ENCODE measurements around the gene RASAL2. TPM values are rescaled to one million over a fixed set of nuclear protein-coding genes. Genes with fewer than 3 reads are reported as not detected.

Gene RASAL2
- total RNA-seq, 1 experiment from 2014 or later = 32.4 TPM

- DNase-seq = no peak
- Mint-ChIP-seq H3K9me3 (ENCODE audit: low read depth, unreplicated experiment) (no peaks in the 10 kb centered on the region), H3K36me3 (ENCODE audit: insufficient read depth, unreplicated experiment) (no peaks in the 10 kb centered on the region), H3K27me3 (ENCODE audit: unreplicated experiment) (no peaks in the 10 kb centered on the region), H3K4me1 (ENCODE audit: low read depth, unreplicated experiment) (no peaks in the 10 kb centered on the region), H3K27ac (ENCODE audit: unreplicated experiment) (no peak overlapping the region), H3K4me3 (ENCODE audit: low read depth, unreplicated experiment) (no peak overlapping the region)
- CTCF ChIA-PET = no interaction called here
- intact Hi-C loops (cut with micrococcal nuclease; ENCODE audit: unreplicated experiment) = no loop called here
- TF ChIP-seq, protein P1, sequence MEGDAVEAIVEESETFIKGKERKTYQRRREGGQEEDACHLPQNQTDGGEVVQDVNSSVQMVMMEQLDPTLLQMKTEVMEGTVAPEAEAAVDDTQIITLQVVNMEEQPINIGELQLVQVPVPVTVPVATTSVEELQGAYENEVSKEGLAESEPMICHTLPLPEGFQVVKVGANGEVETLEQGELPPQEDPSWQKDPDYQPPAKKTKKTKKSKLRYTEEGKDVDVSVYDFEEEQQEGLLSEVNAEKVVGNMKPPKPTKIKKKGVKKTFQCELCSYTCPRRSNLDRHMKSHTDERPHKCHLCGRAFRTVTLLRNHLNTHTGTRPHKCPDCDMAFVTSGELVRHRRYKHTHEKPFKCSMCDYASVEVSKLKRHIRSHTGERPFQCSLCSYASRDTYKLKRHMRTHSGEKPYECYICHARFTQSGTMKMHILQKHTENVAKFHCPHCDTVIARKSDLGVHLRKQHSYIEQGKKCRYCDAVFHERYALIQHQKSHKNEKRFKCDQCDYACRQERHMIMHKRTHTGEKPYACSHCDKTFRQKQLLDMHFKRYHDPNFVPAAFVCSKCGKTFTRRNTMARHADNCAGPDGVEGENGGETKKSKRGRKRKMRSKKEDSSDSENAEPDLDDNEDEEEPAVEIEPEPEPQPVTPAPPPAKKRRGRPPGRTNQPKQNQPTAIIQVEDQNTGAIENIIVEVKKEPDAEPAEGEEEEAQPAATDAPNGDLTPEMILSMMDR (IDR thresholded peaks at IDR 0.05; ENCODE audit: unreplicated experiment) = no peak
- no TSS peak for BruUV-seq (replicated peaks)
Measured at GRCh38 chr1:178075333-178075732, 18.6 kb upstream of the RASAL2 start.

GRCh38 chr1:178076607-178077006, 17.3 kb upstream of the RASAL2 start:
- no peaks in the 10 kb centered on the region for H3K36me3 Mint-ChIP-seq (ENCODE audit: insufficient read depth, unreplicated experiment)
- no peaks in the 10 kb centered on the region for H3K4me1 Mint-ChIP-seq (ENCODE audit: low read depth, unreplicated experiment)
- H3K27ac Mint-ChIP-seq (ENCODE audit: unreplicated experiment) = no peak overlapping the region
- intact Hi-C loops (cut with micrococcal nuclease; ENCODE audit: unreplicated experiment) = no loop called here
- CTCF ChIA-PET = interaction anchor here (0.6 to 0.7 kb wide), 2 partner anchors 45 to 1152 kb away, joined by 3 to 5 read pairs; no protein-coding TSS in a partner anchor
- no peak for DNase-seq
- no peaks in the 10 kb centered on the region for H3K27me3 Mint-ChIP-seq (ENCODE audit: unreplicated experiment)
- H3K9me3 Mint-ChIP-seq (ENCODE audit: low read depth, unreplicated experiment) = no peaks in the 10 kb centered on the region
- no peak overlapping the region for H3K4me3 Mint-ChIP-seq (ENCODE audit: low read depth, unreplicated experiment)
- TF ChIP-seq, protein P1 (IDR thresholded peaks at IDR 0.05; ENCODE audit: unreplicated experiment) = no peak
- BruUV-seq (replicated peaks) = no TSS peak

DNA sequence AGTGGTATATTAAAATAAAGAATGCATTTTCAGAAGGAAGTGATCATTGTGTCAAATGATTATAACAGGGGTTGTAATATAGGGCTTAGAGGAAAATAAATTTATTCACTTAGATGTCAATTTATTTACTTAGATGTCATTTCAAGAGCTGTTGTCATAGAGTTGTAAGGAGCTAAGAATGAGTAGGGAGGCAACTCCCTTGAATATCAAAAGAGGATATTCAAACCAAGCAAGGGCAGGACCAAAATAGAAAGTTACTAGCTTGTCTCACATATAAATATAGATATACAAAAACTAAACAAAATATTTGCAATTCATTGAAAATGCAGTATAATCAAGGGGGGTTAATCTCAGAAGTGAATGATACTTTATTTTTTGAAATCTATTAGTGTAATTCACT, 16.0 kb upstream of the RASAL2 start:
- H3K36me3 Mint-ChIP-seq (ENCODE audit: insufficient read depth, unreplicated experiment) = no peaks in the 10 kb centered on the region
- no TSS peak for BruUV-seq (replicated peaks)
- TF ChIP-seq, protein P1 (IDR thresholded peaks at IDR 0.05; ENCODE audit: unreplicated experiment) = no peak

DNA sequence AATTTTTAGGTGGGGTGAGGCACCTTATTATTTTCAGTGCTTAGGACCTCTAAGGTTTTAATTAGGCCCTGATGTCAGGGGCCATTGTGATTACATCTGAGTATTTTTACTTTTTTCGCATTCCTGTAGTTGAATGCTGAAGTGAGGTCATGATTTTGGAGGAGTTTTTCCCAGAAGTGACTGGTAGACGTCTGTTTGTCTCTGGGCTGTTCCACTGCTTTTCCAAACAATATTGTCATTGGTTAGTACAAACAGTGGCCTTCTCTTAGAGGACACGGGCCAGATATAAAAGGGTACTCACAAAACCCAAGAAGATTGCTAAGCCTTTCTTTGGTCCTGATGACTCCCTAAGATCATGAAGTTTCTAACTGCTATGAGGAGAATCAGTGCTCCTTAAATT, 7.6 kb upstream of the RASAL2 start:
- Mint-ChIP-seq H3K27me3 (ENCODE audit: unreplicated experiment) (no peaks in the 10 kb centered on the region), H3K9me3 (ENCODE audit: low read depth, unreplicated experiment) (peaks cover 2% of the 10 kb centered on the region), H3K27ac (ENCODE audit: unreplicated experiment) (no peak overlapping the region), H3K36me3 (ENCODE audit: insufficient read depth, unreplicated experiment) (no peaks in the 10 kb centered on the region), H3K4me1 (ENCODE audit: low read depth, unreplicated experiment) (no peaks in the 10 kb centered on the region), H3K4me3 (ENCODE audit: low read depth, unreplicated experiment) (no peak overlapping the region)
- no TSS peak for BruUV-seq (replicated peaks)
- DNase-seq = no peak
- CTCF ChIA-PET = no interaction called here
- TF ChIP-seq, protein P1 (IDR thresholded peaks at IDR 0.05; ENCODE audit: unreplicated experiment) = no peak
- intact Hi-C loops (cut with micrococcal nuclease; ENCODE audit: unreplicated experiment) = no loop called here

More for the DNA sequence above, 16.0 kb upstream of the RASAL2 start:
- Mint-ChIP-seq H3K27ac (ENCODE audit: unreplicated experiment) (no peak overlapping the region), H3K4me3 (ENCODE audit: low read depth, unreplicated experiment) (no peak overlapping the region), H3K9me3 (ENCODE audit: low read depth, unreplicated experiment) (peaks cover 2% of the 10 kb centered on the region), H3K27me3 (ENCODE audit: unreplicated experiment) (no peaks in the 10 kb centered on the region), H3K4me1 (ENCODE audit: low read depth, unreplicated experiment) (no peaks in the 10 kb centered on the region)
- intact Hi-C loops (cut with micrococcal nuclease; ENCODE audit: unreplicated experiment) = no loop called here
- CTCF ChIA-PET = interaction anchor here (0.6 kb wide), 1 partner anchor 24 kb away, joined by 3 read pairs; no protein-coding TSS in a partner anchor
- no peak for DNase-seq
